GM12878 (cell line): ENCODE measurements around the gene DGKB. TPM values are rescaled to one million over a fixed set of nuclear protein-coding genes. Genes with fewer than 3 reads are reported as not detected.

Experiments used
- ATAC-seq: fragments of 200-7000 bp; cut with Tn5 transposase; 3 replicates; pipeline ENCODE4 v1.9.1; 2020; ENCODE audit warnings: mild to moderate bottlenecking, moderate library complexity
- BruUV-seq: library from RNA; stranded (reverse); fragments of 400-500 nt; replicated peaks from 2 replicates; lab custom pipeline; 2021; lab: Mats Ljungman, UMichigan
- CTCF ChIA-PET: fragments of 300-600 bp; sonication (Branson Sonifier 250); formaldehyde crosslinking; extraction: SDS; loops from one replicate; lab custom pipeline; 2021; ENCODE audit warnings: inconsistent platforms; lab: Yijun Ruan, JAX
- POLR2A ChIA-PET: fragments of 350-600 bp; formaldehyde crosslinking; extraction: SDS; loops from one replicate; lab custom pipeline; 2021; ENCODE audit warnings: inconsistent platforms; lab: Charles Lee
- RAD21 ChIA-PET: fragments of 300-600 bp; sonication (Branson Sonifier 250); formaldehyde crosslinking; loops from one replicate; lab custom pipeline; 2023; ENCODE audit warnings: antibody characterized with exemption; ENCODE audit not compliant: unreplicated experiment; lab: Charles Lee
- SMC1A ChIA-PET: fragments of 300-600 bp; sonication (Branson Sonifier 250); formaldehyde crosslinking; loops from one replicate; lab custom pipeline; 2023; ENCODE audit not compliant: unreplicated experiment, uncharacterized antibody; lab: Charles Lee
- DNase-seq: peaks from one replicate; pipeline ENCODE4 v3.0.0-alpha.2; 2011; ENCODE audit warnings: low read depth, low spot score
- FAIRE-seq: peaks from 3 replicates; lab custom pipeline; 2011; peaks lifted over from hg19 to GRCh38; lab: Jason Lieb, UNC
- H2AFZ ChIP-seq: 2 replicates; pipeline ENCODE4 v1.6.0; 2011; ENCODE audit warnings: low read depth, low read length, control low read depth; ENCODE audit not compliant: control insufficient read depth
- H3K27ac ChIP-seq: 2 replicates; pipeline ENCODE4 v1.5.1; 2011; ENCODE audit warnings: control low read depth; ENCODE audit not compliant: control insufficient read depth, insufficient read depth
- H3K27me3 ChIP-seq, 2 experiments: replicated peaks in 1 of 2; 2 replicates each; pipeline versions ENCODE4 v1.6.0 to v1.6.1; 2011; ENCODE audit warnings: low read length in 1 of 2; ENCODE audit not compliant: control insufficient read depth in 2 of 2, insufficient read depth in 2 of 2
- H3K36me3 ChIP-seq, 2 experiments: 2 replicates each; pipeline ENCODE4 v1.5.1; 2011; ENCODE audit warnings: low read length in 1 of 2; ENCODE audit not compliant: control insufficient read depth in 2 of 2, insufficient read depth in 2 of 2
- H3K4me1 ChIP-seq: 2 replicates; pipeline ENCODE4 v1.6.1; 2011; ENCODE audit warnings: mild to moderate bottlenecking, low read length, moderate library complexity, mixed read lengths; ENCODE audit not compliant: control insufficient read depth, insufficient read depth
- H3K4me2 ChIP-seq: 2 replicates; pipeline ENCODE4 v1.6.0; 2011; ENCODE audit warnings: control low read depth; ENCODE audit not compliant: control insufficient read depth, insufficient read depth
- H3K4me3 ChIP-seq: fragments of 200-600 bp; sonication (generic); 2 replicates; pipeline ENCODE4 v1.5.1; 2016
- H3K79me2 ChIP-seq: 2 replicates; pipeline ENCODE4 v1.6.0; 2011; ENCODE audit warnings: low read length; ENCODE audit not compliant: control insufficient read depth, insufficient read depth
- H3K9ac ChIP-seq: 2 replicates; pipeline ENCODE4 v1.8.0; 2011; ENCODE audit warnings: low read length, control low read depth, mixed read lengths; ENCODE audit not compliant: control insufficient read depth, insufficient read depth
- H3K9me3 ChIP-seq: replicated peaks from 3 replicates; pipeline ENCODE4 v1.5.1; 2011; ENCODE audit warnings: mild to moderate bottlenecking, low read length; ENCODE audit not compliant: control insufficient read depth, insufficient read depth
- H4K20me1 ChIP-seq: 2 replicates; pipeline ENCODE4 v1.6.0; 2011; ENCODE audit not compliant: control insufficient read depth, insufficient read depth
- BACH1 ChIP-seq: fragments of 450-650 bp; IDR thresholded peaks from 2 replicates; pipeline ENCODE4 v1.6.1; 2017; ENCODE audit warnings: mild to moderate bottlenecking, borderline replicate concordance
- CBX5 ChIP-seq: sonication (generic); IDR thresholded peaks from 2 replicates; pipeline ENCODE4 v1.6.1; 2016; ENCODE audit warnings: low read depth, moderate library complexity, mild to moderate bottlenecking, inconsistent platforms
- CTCF ChIP-seq, 3 experiments: IDR thresholded peaks in 2 of 3; conservative IDR thresholded peaks in 1 of 3; 2 replicates each; pipeline ENCODE4 v1.5.1; 2011; ENCODE audit warnings: low read depth in 3 of 3, low read length in 3 of 3, mild to moderate bottlenecking in 3 of 3, control low read depth in 2 of 3, moderate library complexity in 2 of 3, inconsistent platforms in 1 of 3, mixed read lengths in 1 of 3; ENCODE audit not compliant: control insufficient read depth in 2 of 3, insufficient read depth in 1 of 3; ENCODE audit errors: extremely low read depth in 1 of 3
- EP300 ChIP-seq, 2 experiments: fragments of 150-350 bp in 1 of 2; IDR thresholded peaks; 2 replicates each; pipeline ENCODE4 v1.6.1; 2011 to 2012; ENCODE audit warnings: low read depth in 2 of 2, low read length in 2 of 2, borderline replicate concordance in 1 of 2, improper control_type of control experiment in 1 of 2, inconsistent platforms in 1 of 2; ENCODE audit not compliant: control insufficient read depth in 1 of 2
- NR2C1 ChIP-seq: fragments of 450-650 bp; IDR thresholded peaks from 2 replicates; pipeline ENCODE4 v1.6.1; 2017; ENCODE audit warnings: antibody characterized with exemption, mild to moderate bottlenecking, moderate library complexity
- PKNOX1 ChIP-seq: fragments of 450-650 bp; IDR thresholded peaks from 2 replicates; pipeline ENCODE4 v1.6.1; 2016; ENCODE audit warnings: mild to moderate bottlenecking
- SMAD1 ChIP-seq: fragments of 450-650 bp; IDR thresholded peaks from 2 replicates; pipeline ENCODE4 v1.6.1; 2018; ENCODE audit warnings: mild to moderate bottlenecking, low read depth; ENCODE audit not compliant: partially characterized antibody
- ZNF687 ChIP-seq: fragments of 450-650 bp; IDR thresholded peaks from 2 replicates; pipeline ENCODE4 v1.6.1; 2017; ENCODE audit warnings: mild to moderate bottlenecking, moderate library complexity
- WGBS: methylation state at CpG from one replicate; pipeline ENCODE4 v1.1.6; 2016; ENCODE audit warnings: low lambda C conversion rate; ENCODE audit not compliant: insufficient replicate concordance, insufficient coverage; ENCODE audit errors: missing lambda C conversion rate; 5-methylcytosine and 5-hydroxymethylcytosine counted together
- in situ Hi-C: fragments of 300-500 bp; cut with MboI; formaldehyde crosslinking; loops from 9 replicates; pipeline ENCODE4 v1.14.3; 2018; ENCODE audit warnings: mixed read lengths
- intact Hi-C: fragments of 100-400 bp; cut with micrococcal nuclease; formaldehyde crosslinking; loops from one replicate; pipeline ENCODE4 v1.14.2; 2022; ENCODE audit not compliant: unreplicated experiment
- polyA plus RNA-seq, 11 experiments: library from polyadenylated mRNA; depleted of rRNA in 4 of 11; unstranded in 6 of 11; stranded (reverse) in 5 of 11; fragments of >200 nt; fragmentation: Nextera tagmentation in 4 of 11; fragmentation: Illumina TruSeq in 1 of 11; extraction: Ambion mirVana in 4 of 11; extraction: Trizol in 1 of 11; gene quantifications; 1 replicate in 1 of 11; 2 replicates in 10 of 11; pipeline versions ENCODE4 v1.2.1 to v1.2.3, GENCODE V29; 2011 to 2016; ENCODE audit warnings: inconsistent platforms in 2 of 11, missing spikeins in 2 of 11, low read depth in 1 of 11
- total RNA-seq, 4 experiments: library from RNA; depleted of rRNA in 3 of 4; stranded (reverse); fragments of >200 nt in 3 of 4; fragmentation: Illumina TruSeq in 1 of 4; extraction: Trizol in 1 of 4; gene quantifications; 2 replicates each; pipeline versions ENCODE4 v1.2.1 to v1.2.3, GENCODE V29; 2013 to 2021

The DGKB gene
- total and polyA plus RNA-seq, 10 of the 15 experiments (the other 5 are each of a cell fraction or from before 2014, with no cell fraction given), result 0.02 to 0.10 (median 0.04) TPM; not detected in 6

GRCh38 chr7:14734839-14735321 lies 167.7 kb downstream of the DGKB start:
- H3K27ac ChIP-seq, result no peak overlapping the region
- ChIA-PET CTCF (interaction anchor here (0.8 to 2.2 kb wide), 7 partner anchors 13 to 281 kb away, joined by 3 to 8 read pairs (median 5); no protein-coding TSS in a partner anchor), SMC1A (interaction anchor here (1.1 kb wide), 1 partner anchor 11 kb away, joined by 4 read pairs; no protein-coding TSS in a partner anchor), POLR2A (interaction anchor here (0.5 kb wide), 1 partner anchor 1151 kb away, joined by 3 read pairs; no protein-coding TSS in a partner anchor), RAD21 (interaction anchor here (0.8 to 1.8 kb wide), 4 partner anchors 9 to 20 kb away, joined by 3 to 4 read pairs (median 3); no protein-coding TSS in a partner anchor)
- WGBS, result 37% methylated on average over 9 of the region's 9 CpGs
- no peaks in the 10 kb centered on the region for H3K79me2 ChIP-seq
- FAIRE-seq (no peak), ATAC-seq (peak; percentile 58), DNase-seq (no peak)
- intact Hi-C loops, result no loop called here
- BruUV-seq, result no TSS peak
- H4K20me1 ChIP-seq, result no peaks in the 10 kb centered on the region
- no peak overlapping the region for H3K9ac ChIP-seq
- in situ Hi-C loops, result no loop called here
- H3K4me3 ChIP-seq, result no peak overlapping the region
- H3K4me1 ChIP-seq, result no peaks in the 10 kb centered on the region
- H3K4me2 ChIP-seq, result no peak overlapping the region
- no peak overlapping the region for H2AFZ ChIP-seq
- TF ChIP-seq CBX5 (no peak), EP300 (IDR thresholded peaks at IDR 0.05; ENCODE audit: borderline replicate concordance in 1 of 2, control insufficient read depth in 1 of 2, low read depth in 2 of 2, low read length in 2 of 2) (no peak), SMAD1 (no peak), ZNF687 (no peak), CTCF (IDR thresholded peaks at IDR 0.05 in 2 of 3, conservative IDR thresholded peaks at IDR 0.05 in 1 of 3; ENCODE audit: control insufficient read depth in 2 of 3, extremely low read depth in 1 of 3, insufficient read depth in 1 of 3, low read depth in 3 of 3, low read length in 3 of 3) (0 out of 6 replicates have a peak, but pooled peaks of 1 of the 3 experiments have one; percentile 4), NR2C1 (no peak), BACH1 (no peak), PKNOX1 (no peak)
- no peaks in the 10 kb centered on the region; the same call in 2 of the 3 replicates for H3K9me3 ChIP-seq
- no peaks in the 10 kb centered on the region for H3K27me3 ChIP-seq
- H3K36me3 ChIP-seq, result no peaks in the 10 kb centered on the region
